DOHH2 (cell line): Measurements from ENCODE around the gene GNL3.

Experiments
- H3F3A ChIP-seq: fragments of 200-600 bp; sonication (generic), shearing (Covaris generic); 2 replicates; pipeline ENCODE4 v1.6.0; 2016; ENCODE audit warnings: antibody characterized with exemption, mild to moderate bottlenecking; ENCODE audit not compliant: control insufficient read depth, insufficient read depth
- H3K27ac ChIP-seq: fragments of 200-600 bp; sonication (generic); 2 replicates; pipeline ENCODE4 v1.5.1; 2014; ENCODE audit warnings: low read depth, mild to moderate bottlenecking, low read length, moderate library complexity
- H3K27me3 ChIP-seq: fragments of 200-600 bp; sonication (generic); 2 replicates; pipeline ENCODE4 v1.6.1; 2014; ENCODE audit warnings: mild to moderate bottlenecking, low read length, mixed read lengths; ENCODE audit not compliant: control insufficient read depth
- H3K36me3 ChIP-seq: fragments of 200-600 bp; sonication (generic); 2 replicates; pipeline ENCODE4 v1.6.1; 2014; ENCODE audit warnings: mild to moderate bottlenecking, low read length, moderate library complexity, mixed read lengths; ENCODE audit not compliant: control insufficient read depth
- H3K4me1 ChIP-seq: fragments of 200-600 bp; sonication (generic); 2 replicates; pipeline ENCODE4 v1.6.1; 2014; ENCODE audit warnings: mild to moderate bottlenecking, low read length, mixed read lengths; ENCODE audit not compliant: control insufficient read depth
- H3K4me2 ChIP-seq: fragments of 200-600 bp; sonication (generic); 2 replicates; pipeline ENCODE4 v1.6.0; 2014; ENCODE audit warnings: mild to moderate bottlenecking, low read length, moderate library complexity
- H3K4me3 ChIP-seq: fragments of 200-600 bp; sonication (generic); 2 replicates; pipeline ENCODE4 v1.5.1; 2014; ENCODE audit warnings: mild to moderate bottlenecking, low read length, mixed read lengths
- H3K79me2 ChIP-seq: fragments of 200-600 bp; sonication (generic); 2 replicates; pipeline ENCODE4 v1.6.1; 2014; ENCODE audit warnings: mild to moderate bottlenecking, low read length, mixed read lengths; ENCODE audit not compliant: control insufficient read depth
- H3K9me2 ChIP-seq: fragments of 200-600 bp; sonication (generic); replicated peaks from 2 replicates; pipeline ENCODE4 v1.6.1; 2014; ENCODE audit warnings: mild to moderate bottlenecking, low read length, mixed read lengths; ENCODE audit not compliant: control insufficient read depth
- H3K9me3 ChIP-seq: fragments of 200-600 bp; sonication (generic); 2 replicates; pipeline ENCODE4 v1.6.1; 2014; ENCODE audit warnings: antibody characterized with exemption, low read length, mixed read lengths; ENCODE audit not compliant: control insufficient read depth, insufficient read depth
- H4K20me1 ChIP-seq: fragments of 200-600 bp; sonication (generic); 2 replicates; pipeline ENCODE4 v1.6.0; 2014; ENCODE audit warnings: low read depth, mild to moderate bottlenecking, antibody characterized with exemption, low read length, moderate library complexity; ENCODE audit not compliant: control insufficient read depth, insufficient read depth
- CTCF ChIP-seq: fragments of 200-600 bp; sonication (generic); IDR thresholded peaks from one replicate; pipeline ENCODE4 v1.5.1; 2014; ENCODE audit warnings: antibody characterized with exemption, mild to moderate bottlenecking, low read depth, low read length; ENCODE audit not compliant: poor library complexity, severe bottlenecking
- EZH2phosphoT487 ChIP-seq: fragments of 200-600 bp; sonication (generic); IDR thresholded peaks from 2 replicates; pipeline ENCODE4 v1.6.1; 2017; ENCODE audit warnings: borderline replicate concordance, mild to moderate bottlenecking, antibody characterized with exemption, low read length, moderate library complexity, mixed read lengths

GNL3 gene

GRCh38 chr3:52705438-52705687 lies 19.5 kb downstream of the GNL3 start:
- no peaks in the 10 kb centered on the region for H3K9me2 ChIP-seq
- H3K36me3 ChIP-seq: peaks cover 30% of the 10 kb centered on the region
- peak overlapping the region; percentile 97 for H3K4me3 ChIP-seq
- peak overlapping the region; percentile 98 for H3K4me2 ChIP-seq
- TF ChIP-seq CTCF (no peak), EZH2phosphoT487 (no peak)
- peaks cover 16% of the 10 kb centered on the region for H3F3A ChIP-seq
- peak overlapping the region; percentile 64 for H3K27ac ChIP-seq
- H3K4me1 ChIP-seq: peaks cover 37% of the 10 kb centered on the region
- no peaks in the 10 kb centered on the region for H4K20me1 ChIP-seq
- H3K9me3 ChIP-seq: no peaks in the 10 kb centered on the region
- H3K79me2 ChIP-seq: peaks cover 64% of the 10 kb centered on the region
- no peaks in the 10 kb centered on the region for H3K27me3 ChIP-seq

- Histone ChIP-seq H3K27me3 (no peaks in the 10 kb centered on the region), H3K79me2 (peaks cover 64% of the 10 kb centered on the region), H3K36me3 (peaks cover 30% of the 10 kb centered on the region), H4K20me1 (no peaks in the 10 kb centered on the region), H3K4me2 (peak within 1 kb of the TSS; percentile 98), H3K4me3 (peak within 1 kb of the TSS; percentile 97), H3F3A (peaks cover 20% of the 10 kb centered on the region), H3K4me1 (peaks cover 44% of the 10 kb centered on the region), H3K9me3 (no peaks in the 10 kb centered on the region), H3K27ac (peak within 1 kb of the TSS; percentile 64), H3K9me2 (no peaks in the 10 kb centered on the region)
- no peak for TF ChIP-seq CTCF
- no peak for TF ChIP-seq EZH2phosphoT487
Observed at GRCh38 chr3:52705688-52706686, 20.2 kb downstream of the GNL3 start, which contains the start of the genes GLT8D1 and SPCS1. GLT8D1 (minus strand) TSS chr3:52705791; CDS start chr3:52700460, 5,331 bp downstream. SPCS1 (plus strand) TSS chr3:52706106; CDS start chr3:52706247, 141 bp downstream.

GRCh38 chr3:52707585-52707984 lies 21.8 kb downstream of the GNL3 start:
- H3K79me2 ChIP-seq: peaks cover 56% of the 10 kb centered on the region
- H3K9me3 ChIP-seq: no peaks in the 10 kb centered on the region
- H3K27ac ChIP-seq: peak overlapping the region; percentile 32
- no peaks in the 10 kb centered on the region for H3K27me3 ChIP-seq
- H3K36me3 ChIP-seq: peaks cover 33% of the 10 kb centered on the region
- H3K4me2 ChIP-seq: peak overlapping the region; percentile 98
- H3F3A ChIP-seq: peaks cover 30% of the 10 kb centered on the region
- H4K20me1 ChIP-seq: 0 out of 2 replicates have a peak, but pooled peaks cover under 1% of the 10 kb centered on the region
- H3K4me3 ChIP-seq: peak overlapping the region; percentile 97
- TF ChIP-seq EZH2phosphoT487: no peak
- TF ChIP-seq CTCF: no peak
- peaks cover 44% of the 10 kb centered on the region for H3K4me1 ChIP-seq
- no peaks in the 10 kb centered on the region for H3K9me2 ChIP-seq
